ENCODE data around the gene VEPH1. TPM values are rescaled to one million over a fixed set of nuclear protein-coding genes. Genes with fewer than 3 reads are reported as not detected.
A peak's percentile ranks its signal among the peaks of the same experiment; 100 is the strongest.

Gene VEPH1
- total RNA-seq, 1 experiment from 2014 or later, result 7.7 TPM

- Histone ChIP-seq H4K8ac (replicated peaks; ENCODE audit: insufficient read length, low read depth, low read length) (no peak overlapping the region), H2AK5ac (ENCODE audit: insufficient read length, low read length) (no peak overlapping the region), H3K4me1 (ENCODE audit: insufficient read depth, low read length) (no peaks in the 10 kb centered on the region; the same call in 1 of the 2 replicates), H3K4ac (ENCODE audit: low read depth, low read length) (no peak overlapping the region), H2BK15ac (ENCODE audit: low read depth, low read length) (no peak overlapping the region), H2AFZ (ENCODE audit: low read length) (no peak overlapping the region), H3K4me2 (ENCODE audit: insufficient read depth, insufficient read length, low read length) (peak overlapping the region; percentile 1), H3K79me2 (ENCODE audit: insufficient read depth, low read length) (no peaks in the 10 kb centered on the region), H2BK5ac (ENCODE audit: insufficient read length, low read length) (no peak overlapping the region), H3K23ac (ENCODE audit: insufficient read length, low read depth, low read length) (no peak overlapping the region), H2BK12ac (ENCODE audit: insufficient read length, low read depth, low read length) (no peak overlapping the region), H2BK120ac (ENCODE audit: low read depth, low read length, poor library complexity, severe bottlenecking) (no peak overlapping the region), H4K20me1 (ENCODE audit: control insufficient read depth, insufficient read depth, insufficient read length) (no peaks in the 10 kb centered on the region), H3K9ac (ENCODE audit: extremely low read depth, insufficient read length, low read length) (no peak overlapping the region), H4K5ac (ENCODE audit: insufficient read length, low read depth, low read length) (no peak overlapping the region), H3K18ac (ENCODE audit: insufficient read length, low read depth, low read length) (no peak overlapping the region), H2BK20ac (ENCODE audit: low read depth, low read length, poor library complexity, severe bottlenecking) (no peak overlapping the region), H3K14ac (ENCODE audit: insufficient read depth, low read length) (no peak overlapping the region), H3T11ph (ENCODE audit: low read length) (no peak overlapping the region), H4K91ac (ENCODE audit: insufficient read length, low read depth, low read length) (no peak overlapping the region), H3K27me3 (ENCODE audit: insufficient read depth, low read length) (no peaks in the 10 kb centered on the region), H3K79me1 (ENCODE audit: insufficient read depth, low read depth, low read length, poor library complexity, severe bottlenecking) (no peaks in the 10 kb centered on the region), H3K9me3 (ENCODE audit: control insufficient read depth, low read depth, low read length) (peaks cover 9% of the 10 kb centered on the region), H3K23me2 (ENCODE audit: insufficient read length, low read depth, low read length, poor library complexity, severe bottlenecking) (no peaks in the 10 kb centered on the region), H3K27ac (ENCODE audit: insufficient read length, low read depth, low read length) (no peak overlapping the region), H3K56ac (ENCODE audit: insufficient read length, low read depth, low read length) (no peak overlapping the region)
- DNase-seq, result peak; percentile 68
- H3K36me3 Mint-ChIP-seq (ENCODE audit: insufficient read depth in 1 of 3, low read depth in 3 of 3), result peaks cover 2 to 11% (median 7%) of the 10 kb centered on the region in 3 experiments; a peak in 5 of 7 replicates
- no peaks in the 10 kb centered on the region for H3K27me3 Mint-ChIP-seq (ENCODE audit: low read depth)
- peak overlapping the region; percentile 23 to 82 (median 63) for H3K27ac Mint-ChIP-seq
- peak overlapping the region; percentile 0 to 4; a peak in 2 of 5 replicates for H3K4me3 Mint-ChIP-seq
- peaks cover 22 to 23% of the 10 kb centered on the region in 2 experiments for H3K4me1 Mint-ChIP-seq
- TF ChIP-seq CTCF (conservative IDR thresholded peaks at IDR 0.05), result no peak
- peaks cover 10 to 13% of the 10 kb centered on the region in 2 experiments for H3K9me3 Mint-ChIP-seq
- WGBS (ENCODE audit: extremely low coverage, insufficient read length, low lambda C conversion rate), result no CpG with 5 or more reads among the region's 7 CpGs
Measured at GRCh38 chr3:157335233-157336076, 167.8 kb downstream of the VEPH1 start.
